HG02623 (cell line): ENCODE measurements around the gene SIKE1.
A peak's percentile ranks its signal among the peaks of the same experiment; 100 is the strongest.
"Not testable (repeated sequence)": the region's sequence is repeated elsewhere in the genome, so short reads cannot be mapped to it uniquely, and the experiment has no call there.

Source experiments
- ATAC-seq: cut with Tn5 transposase; IDR thresholded peaks from one replicate; pipeline ENCODE4 v1.9.1; 2021; ENCODE audit warnings: moderate library complexity; ENCODE audit not compliant: unreplicated experiment

Gene SIKE1

GRCh38 chr1:114756009-114756892, 24.2 kb downstream of the SIKE1 start:
- peak; percentile 32 for ATAC-seq

GRCh38 chr1:114755006-114755931, 25.2 kb downstream of the SIKE1 start:
- ATAC-seq: no peak

- not testable (repeated sequence) for ATAC-seq
Measured at GRCh38 chr1:114753702-114754101, 26.8 kb downstream of the SIKE1 start.

- no peak for ATAC-seq
Measured at GRCh38 chr1:114753143-114753542, 27.3 kb downstream of the SIKE1 start.

GRCh38 chr1:114750780-114751179, 29.7 kb downstream of the SIKE1 start:
- ATAC-seq: no peak

- ATAC-seq: no peak
Measured at GRCh38 chr1:114749835-114750234, 30.6 kb downstream of the SIKE1 start.

GRCh38 chr1:114746450-114747121, 33.9 kb downstream of the SIKE1 start:
- no peak for ATAC-seq

GRCh38 chr1:114745291-114745690, 35.2 kb downstream of the SIKE1 start:
- ATAC-seq: no peak

GRCh38 chr1:114741963-114742746, 38.3 kb downstream of the SIKE1 start:
- ATAC-seq: no peak

- no peak for ATAC-seq
Measured at GRCh38 chr1:114740331-114740730, 40.2 kb downstream of the SIKE1 start.

GRCh38 chr1:114737314-114737849, 43.1 kb downstream of the SIKE1 start:
- ATAC-seq: no peak

GRCh38 chr1:114735479-114735878, 45.0 kb downstream of the SIKE1 start:
- no peak for ATAC-seq

- no peak for ATAC-seq
Measured at GRCh38 chr1:114729782-114730181, 50.7 kb downstream of the SIKE1 start.

- ATAC-seq: no peak
Measured at GRCh38 chr1:114728553-114728952, 51.9 kb downstream of the SIKE1 start.

- no peak for ATAC-seq
Measured at GRCh38 chr1:114725230-114725629, 55.3 kb downstream of the SIKE1 start.

- no peak for ATAC-seq
Measured at GRCh38 chr1:114723915-114724314, 56.6 kb downstream of the SIKE1 start.

GRCh38 chr1:114723457-114723856, 57.0 kb downstream of the SIKE1 start:
- ATAC-seq: no peak

- no peak for ATAC-seq
Measured at GRCh38 chr1:114720492-114720891, 60.0 kb downstream of the SIKE1 start.
